Measurements from ENCODE around the gene PEX14.

DNA sequence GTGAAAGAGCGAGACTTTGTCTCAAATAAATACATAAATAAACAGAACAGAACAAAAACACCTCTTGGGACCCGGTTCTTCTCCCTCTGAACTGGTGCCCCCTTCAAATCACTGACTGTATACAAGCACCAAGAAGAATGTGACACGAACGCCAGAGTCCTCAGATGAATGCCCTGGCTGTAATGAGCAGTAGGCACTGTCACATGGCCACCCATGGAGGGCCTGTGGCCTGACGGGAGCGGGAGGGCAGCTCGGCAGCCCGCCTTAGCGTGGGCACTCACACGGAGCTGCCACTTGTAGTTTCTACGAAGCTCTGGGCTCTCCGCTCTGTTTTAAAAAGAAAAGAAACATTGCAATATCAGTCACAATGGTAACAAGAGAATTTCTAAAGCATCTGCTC is 146.0 kb downstream of the PEX14 start:
- TF ChIP-seq, protein P1, sequence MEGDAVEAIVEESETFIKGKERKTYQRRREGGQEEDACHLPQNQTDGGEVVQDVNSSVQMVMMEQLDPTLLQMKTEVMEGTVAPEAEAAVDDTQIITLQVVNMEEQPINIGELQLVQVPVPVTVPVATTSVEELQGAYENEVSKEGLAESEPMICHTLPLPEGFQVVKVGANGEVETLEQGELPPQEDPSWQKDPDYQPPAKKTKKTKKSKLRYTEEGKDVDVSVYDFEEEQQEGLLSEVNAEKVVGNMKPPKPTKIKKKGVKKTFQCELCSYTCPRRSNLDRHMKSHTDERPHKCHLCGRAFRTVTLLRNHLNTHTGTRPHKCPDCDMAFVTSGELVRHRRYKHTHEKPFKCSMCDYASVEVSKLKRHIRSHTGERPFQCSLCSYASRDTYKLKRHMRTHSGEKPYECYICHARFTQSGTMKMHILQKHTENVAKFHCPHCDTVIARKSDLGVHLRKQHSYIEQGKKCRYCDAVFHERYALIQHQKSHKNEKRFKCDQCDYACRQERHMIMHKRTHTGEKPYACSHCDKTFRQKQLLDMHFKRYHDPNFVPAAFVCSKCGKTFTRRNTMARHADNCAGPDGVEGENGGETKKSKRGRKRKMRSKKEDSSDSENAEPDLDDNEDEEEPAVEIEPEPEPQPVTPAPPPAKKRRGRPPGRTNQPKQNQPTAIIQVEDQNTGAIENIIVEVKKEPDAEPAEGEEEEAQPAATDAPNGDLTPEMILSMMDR (IDR thresholded peaks at IDR 0.05): no peak
- no peak for TF ChIP-seq POLR2A (IDR thresholded peaks at IDR 0.05)
- TF ChIP-seq POLR2AphosphoS5 (IDR thresholded peaks at IDR 0.05): no peak
